HG03520 (cell line): ENCODE measurements around the gene TAF5L.
"Not testable (repeated sequence)": the region's sequence is repeated elsewhere in the genome, so short reads cannot be mapped to it uniquely, and the experiment has no call there.

ENCODE experiments used
- ATAC-seq: cut with Tn5 transposase; IDR thresholded peaks from one replicate; pipeline ENCODE4 v1.9.1; 2021; ENCODE audit warnings: mild to moderate bottlenecking, moderate library complexity; ENCODE audit not compliant: unreplicated experiment

Gene TAF5L

DNA sequence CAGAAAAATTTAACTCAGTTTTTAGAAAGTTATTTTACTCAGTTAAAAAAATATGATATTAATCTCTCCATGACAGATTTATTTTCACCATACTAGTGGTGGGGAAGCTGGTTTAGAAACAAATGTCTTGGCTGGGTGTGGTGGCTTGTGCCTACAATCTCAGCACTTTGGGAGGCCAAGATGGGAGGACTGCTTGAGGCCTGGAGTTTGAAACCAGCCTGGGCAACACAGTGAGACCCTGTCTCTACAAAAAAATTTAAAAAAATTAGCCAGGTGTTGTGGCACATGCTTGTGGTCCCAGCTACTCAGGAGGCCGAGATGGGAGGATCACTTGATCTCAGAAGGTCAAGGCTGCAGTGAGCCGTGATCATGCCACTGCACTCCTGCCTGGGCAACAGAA is 17.3 kb downstream of the TAF5L start:
- ATAC-seq = no peak

DNA sequence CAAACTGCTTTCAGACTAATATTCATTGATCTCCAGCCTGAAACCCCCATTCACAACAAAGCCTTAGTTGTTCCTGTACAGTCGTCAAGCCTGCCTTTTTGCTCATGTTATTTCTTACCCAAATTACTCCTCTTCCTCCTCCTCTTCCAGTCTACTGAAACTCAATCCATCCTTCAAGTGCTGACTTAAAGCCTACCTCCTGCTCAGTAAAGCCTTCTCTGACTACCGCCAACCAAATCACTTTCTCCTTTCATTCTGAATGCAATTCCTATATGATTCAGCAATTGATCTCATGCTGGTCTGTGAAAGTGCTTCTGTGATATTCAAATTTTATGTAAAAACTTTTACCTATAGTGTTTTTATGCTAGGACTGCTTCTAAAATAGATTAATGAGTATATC is 18.6 kb downstream of the TAF5L start:
- no peak for ATAC-seq

DNA sequence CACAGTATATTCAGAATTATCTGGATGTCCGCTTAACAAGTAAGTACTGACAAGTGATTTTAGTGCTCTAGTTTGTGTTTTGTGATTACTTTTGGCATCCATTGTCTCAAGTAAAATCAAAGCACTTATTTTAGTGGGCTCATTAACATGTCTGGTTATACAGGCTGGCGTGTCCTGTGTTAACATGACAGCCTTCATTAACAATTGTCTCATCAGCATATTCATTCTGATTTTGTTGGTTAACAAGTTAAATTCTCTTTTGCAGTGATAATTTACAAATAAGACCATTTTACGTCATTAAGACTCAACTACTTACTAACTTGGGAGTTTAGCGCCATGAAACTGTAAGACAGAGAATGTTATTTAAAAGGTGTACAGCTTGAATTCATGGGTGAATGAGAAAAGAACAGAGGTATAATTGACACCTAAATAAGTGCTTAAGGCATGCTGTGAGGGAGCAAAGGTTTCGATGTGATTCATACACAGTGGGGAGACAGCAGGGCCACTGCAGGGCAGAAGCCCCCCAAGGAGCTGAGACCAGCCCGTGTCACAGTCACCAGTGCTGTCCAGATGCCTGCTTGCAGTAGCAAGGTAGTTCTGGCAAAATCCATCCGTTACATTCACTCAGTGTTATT is 22.4 kb downstream of the TAF5L start:
- no peak for ATAC-seq

DNA sequence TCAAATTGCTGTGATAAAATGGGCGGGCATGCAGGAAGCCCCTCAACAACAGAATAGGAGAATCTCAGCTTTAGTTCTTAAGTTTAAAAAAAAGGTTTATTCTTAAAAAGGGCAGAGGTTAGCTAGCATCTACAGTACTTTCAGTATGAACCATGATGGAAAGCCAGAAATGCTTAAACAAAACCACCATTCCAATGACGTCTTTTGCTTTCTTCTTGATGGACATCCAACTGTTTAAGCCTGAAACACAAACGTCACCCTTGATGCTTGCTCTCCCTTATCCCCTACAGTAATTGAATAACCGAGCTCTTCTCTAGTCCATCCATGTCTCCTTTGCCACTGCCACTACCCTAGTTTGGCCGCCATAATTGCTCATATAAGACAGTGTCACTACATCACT is 25.7 kb downstream of the TAF5L start:
- no peak for ATAC-seq

DNA sequence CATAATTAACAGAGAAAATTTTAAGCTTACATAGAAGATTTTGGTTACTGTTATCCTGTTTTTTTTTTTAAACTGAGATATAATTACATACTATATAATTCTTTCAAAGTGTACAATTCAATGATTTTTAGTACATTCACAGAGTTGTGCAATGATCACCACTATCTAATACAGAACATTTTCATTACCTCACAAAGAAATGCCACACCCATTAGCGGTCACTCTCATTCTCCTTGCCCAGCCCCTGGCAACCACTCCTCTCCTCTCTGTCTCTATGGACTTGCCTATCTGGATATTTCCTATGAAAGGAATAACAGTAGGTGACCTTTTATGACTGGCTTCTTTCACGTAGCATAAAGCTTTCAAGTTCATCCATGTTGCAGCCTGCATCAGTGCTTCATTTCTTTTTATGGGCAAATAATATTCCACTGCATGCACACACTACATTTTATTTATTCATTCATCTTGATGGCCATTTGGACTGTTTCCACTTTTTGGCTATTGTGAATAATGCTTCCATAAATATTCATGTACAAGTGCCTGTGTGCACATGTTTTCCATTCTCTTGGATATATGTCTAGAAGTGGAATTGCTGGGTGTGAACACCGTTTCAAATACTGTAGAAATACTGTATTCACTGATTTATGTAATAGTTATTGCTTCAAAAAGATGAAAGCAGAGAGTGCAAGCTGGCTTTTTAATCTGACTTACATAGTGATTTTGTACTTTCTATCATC is 26.5 kb downstream of the TAF5L start:
- no peak for ATAC-seq

DNA sequence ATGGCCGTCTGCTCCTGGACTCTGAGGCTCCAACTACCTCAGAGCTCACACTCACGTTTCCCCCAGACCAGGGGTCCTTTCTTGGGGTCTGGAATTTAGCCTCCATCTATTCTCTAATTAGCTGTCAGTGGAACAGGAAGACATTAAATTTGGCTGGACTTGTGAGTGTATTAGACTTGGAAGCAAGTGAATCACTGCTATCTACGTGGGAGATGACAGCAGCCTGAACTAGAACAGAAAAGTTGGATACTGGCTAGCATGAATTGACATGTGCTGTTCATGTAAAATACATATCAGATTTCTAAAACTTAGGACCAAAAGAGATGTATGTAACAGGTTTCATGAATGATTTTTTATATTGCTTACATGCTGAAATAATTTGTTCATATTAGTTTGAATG is 28.0 kb downstream of the TAF5L start:
- no peak for ATAC-seq

DNA sequence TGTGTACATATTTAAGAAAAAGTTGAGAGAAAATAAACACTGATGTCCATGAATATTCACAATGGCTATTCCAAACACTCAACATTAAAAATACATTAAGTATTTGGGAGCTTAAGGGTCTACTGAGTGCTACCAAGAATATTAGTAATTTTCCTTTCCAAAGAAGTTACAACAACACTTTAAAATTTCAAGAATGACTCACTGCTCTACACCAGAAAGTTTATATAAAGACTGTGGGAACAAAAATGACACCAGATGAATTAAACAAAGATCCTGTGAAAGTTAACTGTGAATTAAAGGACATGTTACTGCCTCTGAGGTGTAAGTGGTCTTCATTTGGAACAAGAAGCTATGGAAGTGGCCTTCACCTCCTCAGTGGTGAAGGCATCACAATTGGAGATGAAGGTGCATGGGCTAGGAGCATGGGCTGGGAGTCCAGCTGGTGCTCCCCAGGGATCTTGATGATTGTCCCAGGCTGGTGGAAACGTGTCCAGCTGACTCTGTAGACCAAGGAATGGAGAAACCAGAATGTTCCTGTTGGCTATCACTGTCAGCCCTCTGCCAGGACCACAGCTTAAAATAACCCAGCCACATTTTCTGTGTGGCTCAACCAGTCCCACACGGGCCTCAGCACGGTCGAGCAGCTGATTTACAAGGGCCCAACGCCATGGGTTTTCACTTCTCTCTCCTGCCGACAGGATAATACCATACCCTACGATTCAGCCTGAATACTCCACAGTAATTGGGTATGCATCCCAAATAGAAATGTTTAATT is 28.8 kb downstream of the TAF5L start:
- ATAC-seq = no peak

DNA sequence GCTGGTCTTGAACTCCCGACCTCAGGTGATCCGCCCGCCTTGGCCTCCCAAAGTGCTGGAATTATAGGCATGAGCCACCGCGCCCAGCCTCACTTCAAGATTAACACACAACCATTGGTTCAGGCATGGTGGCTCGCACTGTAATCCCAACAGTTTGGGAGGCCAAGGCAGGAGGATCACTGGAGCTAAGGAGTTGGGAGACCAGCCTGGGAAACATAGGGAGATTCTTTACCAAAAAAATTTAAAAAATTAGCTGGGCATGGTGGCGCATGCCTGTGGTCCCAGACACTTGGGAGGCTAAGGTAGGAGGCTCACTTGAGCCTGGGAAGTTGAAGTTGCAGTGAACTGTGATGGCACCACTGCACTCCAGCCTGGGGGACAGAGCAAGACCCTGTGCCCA is 30.0 kb downstream of the TAF5L start:
- not testable (repeated sequence) for ATAC-seq

DNA sequence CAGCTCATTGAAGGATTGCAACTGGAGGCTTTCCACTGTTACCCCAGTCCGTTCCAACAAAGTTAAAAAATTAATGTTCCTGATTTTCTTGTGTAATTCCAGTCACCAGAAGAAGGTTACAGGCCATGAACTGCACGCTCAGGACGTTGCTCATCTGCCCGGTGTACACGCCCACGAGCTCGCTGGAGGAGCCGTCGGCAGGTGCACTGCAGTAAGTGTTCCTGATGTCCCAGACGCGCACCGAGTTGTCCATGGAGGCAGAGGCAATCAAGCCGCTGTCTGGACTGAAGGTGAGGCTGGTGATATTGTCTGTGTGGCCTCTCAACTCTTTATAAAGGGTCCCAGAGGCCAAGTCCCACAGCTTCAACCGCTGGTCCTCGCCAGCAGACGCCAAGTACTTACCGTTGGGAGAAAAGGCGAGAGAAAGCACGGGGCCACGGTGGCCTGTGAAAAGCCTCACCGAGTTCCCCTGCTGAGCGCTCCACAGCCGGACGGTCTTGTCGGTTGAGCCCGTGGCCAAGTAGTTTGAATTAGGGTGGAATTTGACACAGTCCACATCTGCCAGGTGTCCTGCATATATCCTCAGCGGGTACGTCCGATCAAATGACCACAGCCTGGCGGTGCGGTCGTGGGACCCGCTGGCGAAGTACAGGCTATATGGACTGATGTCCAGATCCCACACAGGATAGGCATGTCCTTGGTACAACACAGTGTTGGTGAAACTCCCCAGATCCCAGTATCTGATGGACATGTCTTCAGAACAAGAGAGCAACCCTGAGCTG is 31.5 kb downstream of the TAF5L start:
- no peak for ATAC-seq

DNA sequence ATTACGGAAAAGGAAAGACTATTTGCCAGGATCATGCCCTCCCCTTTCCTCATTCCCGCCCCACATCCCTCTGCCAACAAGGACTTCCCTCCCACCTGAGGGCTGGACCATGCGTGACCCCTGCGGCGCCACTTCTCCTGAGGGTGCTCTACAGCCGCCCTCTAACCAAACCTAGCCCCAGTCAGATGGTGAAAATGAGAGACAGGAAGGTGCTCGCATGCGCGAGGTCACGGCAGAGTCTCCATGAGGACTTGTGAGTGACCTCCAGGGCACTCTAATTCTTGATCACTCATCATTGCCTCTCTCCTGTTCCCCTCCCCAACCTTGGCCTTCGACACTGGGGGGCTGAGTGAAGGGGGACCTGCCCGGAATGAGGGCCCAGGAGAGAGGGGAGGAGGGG is 32.1 kb downstream of the TAF5L start:
- no peak for ATAC-seq

DNA sequence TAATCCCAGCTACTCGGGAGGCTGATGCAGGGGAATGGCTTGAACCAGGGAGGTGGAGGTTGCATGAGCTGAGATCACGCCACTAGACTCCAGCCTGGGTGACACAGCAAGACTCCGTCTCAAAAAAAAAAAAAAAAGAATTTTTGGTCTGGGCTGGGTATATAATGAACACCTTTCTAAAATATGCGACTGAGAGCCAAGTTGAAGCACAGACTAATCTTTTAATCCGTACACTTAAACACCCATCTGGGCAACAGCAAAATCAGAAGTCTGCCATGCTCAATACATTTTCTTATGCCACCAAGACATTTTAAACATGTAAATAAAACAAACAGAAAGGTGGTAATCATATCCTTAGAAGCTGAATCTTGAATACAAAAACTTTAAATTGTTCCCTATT is 35.8 kb downstream of the TAF5L start:
- no peak for ATAC-seq

DNA sequence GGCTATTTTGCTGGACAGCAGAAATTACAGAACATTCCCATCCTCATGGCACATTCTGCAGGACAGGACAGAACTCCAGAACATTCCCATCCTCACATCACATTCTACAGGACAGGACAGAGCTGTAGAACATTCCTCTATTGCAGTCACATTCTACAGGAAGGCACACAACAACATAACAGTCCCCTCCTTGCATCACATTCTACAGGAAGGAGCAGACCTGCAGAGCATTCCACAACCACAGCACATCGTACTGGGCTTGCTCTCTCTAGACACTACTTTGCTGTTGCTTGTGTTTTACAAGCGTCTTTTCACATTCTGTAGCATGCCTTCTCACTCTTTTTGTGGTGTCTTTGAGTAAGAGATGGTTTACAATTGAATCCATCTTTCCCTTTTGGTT is 40.6 kb downstream of the TAF5L start:
- no peak for ATAC-seq

DNA sequence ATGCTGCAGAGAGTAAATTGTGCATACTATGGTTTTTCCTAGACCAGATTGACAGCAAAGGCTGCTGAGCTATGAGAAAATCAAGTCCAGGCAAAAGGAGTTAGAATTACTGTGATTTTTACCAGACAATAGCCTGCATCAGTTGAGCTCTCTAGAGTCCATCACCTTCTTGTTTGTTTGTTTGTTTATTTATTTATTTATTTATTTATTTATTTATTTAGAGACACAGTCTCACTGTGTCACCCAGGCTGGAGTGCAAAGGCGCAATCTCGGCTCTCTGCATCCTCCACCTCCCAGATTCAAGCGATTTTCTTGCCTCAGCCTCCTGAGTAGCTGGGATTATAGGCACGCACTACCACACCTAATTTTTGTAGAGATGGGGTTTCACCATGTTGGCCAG is 43.2 kb downstream of the TAF5L start:
- ATAC-seq = no peak

DNA sequence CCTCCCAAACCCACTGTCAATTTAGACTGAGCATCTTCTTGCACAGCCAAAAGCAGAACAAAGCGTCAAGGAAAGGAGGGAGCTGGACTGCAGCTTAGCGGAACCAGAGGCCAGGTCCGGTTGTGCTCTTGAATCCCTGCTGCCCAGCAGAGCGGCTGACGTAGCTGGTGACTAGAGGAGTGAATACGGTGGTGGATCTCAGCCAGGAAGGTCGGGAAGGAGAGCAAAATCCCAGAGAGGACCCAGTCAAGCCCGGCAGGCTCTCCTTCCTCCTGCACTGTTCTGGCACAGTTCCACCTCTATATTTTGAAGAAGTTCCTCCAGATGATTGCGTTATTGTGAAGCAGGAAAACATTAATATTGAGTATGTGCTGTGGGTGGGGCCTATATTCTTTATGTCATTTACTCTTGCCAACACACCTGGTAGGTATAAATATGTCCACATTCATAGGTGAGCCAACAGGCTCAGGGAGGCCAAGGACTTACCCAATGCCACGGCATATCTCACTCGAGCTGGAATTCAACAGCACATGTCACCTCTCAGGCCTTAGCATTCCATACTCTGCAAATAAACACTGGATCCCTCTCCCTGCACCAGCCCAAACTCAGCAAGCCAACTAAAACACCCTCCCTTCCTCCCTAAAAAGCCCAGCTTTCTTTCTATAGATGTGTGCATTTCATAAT is 43.8 kb downstream of the TAF5L start:
- ATAC-seq = no peak

DNA sequence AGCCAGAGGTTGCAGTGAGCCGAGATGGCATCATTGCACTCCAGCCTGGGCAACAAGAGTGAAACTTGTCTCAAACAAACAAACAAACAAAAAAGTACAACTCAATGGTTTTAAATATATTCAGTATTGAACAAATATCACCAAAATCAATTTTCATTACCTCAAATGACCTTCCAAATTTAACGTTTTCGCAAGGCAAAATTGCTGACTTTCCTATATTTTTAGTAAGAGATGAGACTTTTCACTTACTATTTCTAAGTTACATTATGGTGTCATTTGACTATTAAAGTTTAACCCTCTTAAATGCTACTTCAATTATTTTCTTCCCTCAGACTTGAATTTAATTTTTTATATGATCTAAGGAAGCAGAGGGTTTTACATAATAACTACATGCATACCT is 44.4 kb downstream of the TAF5L start:
- no peak for ATAC-seq

DNA sequence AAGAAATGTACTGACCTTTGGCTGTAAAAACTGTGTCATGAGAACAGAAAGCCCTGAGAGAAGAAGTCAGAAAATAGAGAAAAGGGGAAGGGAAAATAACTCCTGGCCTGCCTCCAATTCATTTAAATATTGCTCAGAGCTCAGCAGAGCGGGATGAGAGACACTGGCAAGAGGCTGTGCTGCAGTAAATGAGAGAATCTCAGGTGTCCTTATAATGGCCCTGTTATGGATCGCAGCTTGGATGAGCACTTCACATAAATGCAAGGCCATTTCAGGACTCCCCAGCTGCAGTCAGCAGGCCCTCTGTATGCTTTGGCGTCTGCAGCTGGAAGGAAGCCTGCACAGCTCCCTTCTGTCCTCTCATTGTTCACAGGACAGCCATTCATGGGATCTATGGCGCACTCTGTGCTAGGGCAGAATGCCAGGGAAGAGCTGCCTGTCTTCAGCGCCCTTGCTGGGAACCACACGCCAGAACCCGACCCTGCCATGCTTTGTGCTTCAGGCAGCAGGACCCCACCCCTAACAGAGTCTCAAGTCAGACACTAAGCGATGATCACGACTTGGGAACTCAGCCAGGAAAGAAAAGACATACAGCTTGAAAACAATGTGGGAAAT is 46.8 kb downstream of the TAF5L start:
- peak; percentile 53 for ATAC-seq

DNA sequence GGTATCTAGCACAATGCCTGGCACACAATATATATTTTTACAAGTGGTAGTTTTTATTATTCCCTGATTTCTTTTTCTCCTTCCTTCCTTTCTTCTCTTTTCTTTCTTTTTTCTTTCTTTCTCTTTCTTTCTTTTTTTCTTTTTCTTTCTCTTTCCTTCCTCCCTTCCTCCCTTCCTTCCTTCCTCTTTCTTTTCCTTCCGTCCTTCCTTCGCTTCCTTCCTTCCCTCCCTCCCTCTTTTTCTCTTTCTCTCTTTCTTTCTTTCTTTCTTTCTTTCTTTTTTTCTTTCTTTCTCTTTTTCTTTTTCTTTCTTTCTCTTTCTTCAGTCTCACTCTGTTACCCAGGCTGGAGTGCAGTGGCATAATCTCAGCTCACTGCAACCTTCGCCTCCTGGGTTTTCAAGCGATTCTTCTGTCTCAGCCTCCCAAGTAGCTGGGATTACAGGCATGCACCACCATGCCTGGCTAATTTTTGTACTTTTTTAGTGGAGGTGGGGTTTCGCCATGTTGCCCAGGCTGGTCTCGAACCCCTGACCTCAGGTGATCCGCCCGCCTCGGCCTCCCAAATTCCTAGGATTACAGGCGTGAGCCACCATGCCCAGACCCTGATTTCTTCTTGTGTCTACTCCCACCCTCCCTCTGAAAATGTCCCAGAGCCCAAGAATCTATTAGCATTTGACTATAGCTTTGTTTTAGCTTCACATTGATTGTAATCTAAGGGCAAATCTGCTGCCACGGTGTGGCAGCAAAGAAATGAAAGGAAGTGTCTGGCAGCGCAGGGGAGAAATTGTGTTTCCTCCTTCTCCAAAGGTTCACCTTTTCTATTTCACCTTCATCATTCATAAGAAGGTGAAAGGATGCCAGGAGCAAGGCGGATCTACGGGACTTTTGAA is 47.5 kb downstream of the TAF5L start:
- ATAC-seq = peak; percentile 20

DNA sequence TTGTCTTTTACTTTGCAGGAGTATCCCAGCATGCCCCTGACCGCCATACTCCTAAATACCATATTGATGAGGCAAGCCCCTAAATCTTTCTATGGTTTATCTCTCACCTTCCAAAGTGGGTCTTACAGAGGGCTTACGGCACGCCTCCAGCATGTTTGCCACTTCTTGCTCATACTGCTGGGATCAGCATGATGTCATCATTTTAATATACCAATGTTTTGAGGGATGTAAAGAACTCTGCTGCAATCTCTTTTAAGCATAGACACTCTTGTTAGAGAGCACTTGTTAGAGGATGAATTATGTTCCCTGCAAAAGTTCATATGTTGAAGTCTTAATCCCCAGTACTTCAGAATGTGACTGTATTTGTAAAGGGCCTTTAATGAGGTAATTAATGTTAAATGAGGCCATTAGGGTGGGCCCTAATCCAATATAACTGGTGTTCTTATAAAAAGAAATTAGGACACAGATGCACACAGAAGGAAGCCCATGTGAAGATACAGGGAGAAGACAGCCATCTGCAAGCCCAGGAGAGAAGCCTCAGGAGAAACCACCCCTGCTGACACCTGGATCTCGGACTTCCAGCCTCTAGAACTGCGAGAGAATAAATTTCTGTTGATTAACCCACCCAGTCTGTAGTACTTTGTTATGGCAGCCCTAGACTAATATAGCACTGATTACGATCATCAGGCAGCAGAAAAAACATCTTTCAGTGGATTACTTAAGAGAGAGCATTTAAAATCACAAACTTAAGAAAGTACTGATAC is 51.1 kb downstream of the TAF5L start:
- ATAC-seq = no peak

DNA sequence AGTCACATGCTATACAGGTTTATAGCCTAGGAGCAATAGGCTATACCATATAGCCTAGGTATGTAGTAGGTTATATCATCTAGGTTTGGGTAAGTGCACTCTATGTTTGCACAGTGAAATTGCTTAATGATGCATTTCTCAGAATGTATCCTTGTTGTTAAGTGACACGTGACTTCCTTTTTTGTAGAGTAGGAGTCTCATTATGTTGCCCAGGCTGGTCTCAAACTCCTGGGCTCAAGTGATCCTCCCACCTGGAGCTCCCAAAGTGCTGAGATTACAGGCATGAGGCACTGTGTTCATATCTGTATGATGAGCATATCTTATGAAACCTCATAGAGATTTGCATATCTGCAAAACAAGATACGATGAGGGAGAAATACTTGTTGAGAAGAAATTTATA is 53.6 kb downstream of the TAF5L start:
- no peak for ATAC-seq
